Fibroblast of the aortic adventitia (primary cell): ENCODE measurements around the gene XG. TPM values are rescaled to one million over a fixed set of nuclear protein-coding genes. Genes with fewer than 3 reads are reported as not detected.
A peak's percentile ranks its signal among the peaks of the same experiment; 100 is the strongest.

ENCODE experiments used
- DNase-seq: peaks from one replicate; pipeline ENCODE4 v3.0.0-alpha.2; 2010; ENCODE audit warnings: low read depth
- H3K4me3 ChIP-seq: 2 replicates; pipeline ENCODE4 v1.5.1; 2011; ENCODE audit warnings: low read depth, mild to moderate bottlenecking, control low read depth, low read length, moderate library complexity
- total RNA-seq: library from RNA; depleted of rRNA; stranded (reverse); fragments of >200 nt; gene quantifications from 2 replicates; pipeline ENCODE4 v1.2.3, GENCODE V29; 2012; ENCODE audit warnings: low replicate concordance
- TF ChIP-seq, protein P1 (sequence below): IDR thresholded peaks from 2 replicates; pipeline ENCODE4 v1.5.1; 2011; ENCODE audit warnings: mild to moderate bottlenecking, low read length, control low read depth, inconsistent platforms; ENCODE audit not compliant: insufficient read depth

The XG gene
- total RNA-seq, 1 donor: 50.4 TPM

DNA sequence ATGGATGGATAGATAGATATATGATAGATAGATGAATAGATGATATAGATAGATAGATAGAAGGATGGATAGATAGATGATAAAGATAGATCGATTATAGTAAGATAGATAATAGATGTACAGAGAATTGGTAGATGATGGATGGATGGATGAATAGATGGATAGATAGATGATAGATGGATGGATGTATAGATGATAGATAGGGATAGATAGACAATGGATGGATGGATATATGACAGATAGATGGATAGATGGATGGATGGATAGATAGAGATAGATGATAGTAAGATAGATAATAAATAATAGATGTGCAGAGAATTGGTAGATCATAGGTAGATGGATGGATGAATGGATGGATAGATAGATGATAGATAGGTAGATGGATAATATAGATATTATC is 89.1 kb downstream of the XG start:
- TF ChIP-seq, protein P1, sequence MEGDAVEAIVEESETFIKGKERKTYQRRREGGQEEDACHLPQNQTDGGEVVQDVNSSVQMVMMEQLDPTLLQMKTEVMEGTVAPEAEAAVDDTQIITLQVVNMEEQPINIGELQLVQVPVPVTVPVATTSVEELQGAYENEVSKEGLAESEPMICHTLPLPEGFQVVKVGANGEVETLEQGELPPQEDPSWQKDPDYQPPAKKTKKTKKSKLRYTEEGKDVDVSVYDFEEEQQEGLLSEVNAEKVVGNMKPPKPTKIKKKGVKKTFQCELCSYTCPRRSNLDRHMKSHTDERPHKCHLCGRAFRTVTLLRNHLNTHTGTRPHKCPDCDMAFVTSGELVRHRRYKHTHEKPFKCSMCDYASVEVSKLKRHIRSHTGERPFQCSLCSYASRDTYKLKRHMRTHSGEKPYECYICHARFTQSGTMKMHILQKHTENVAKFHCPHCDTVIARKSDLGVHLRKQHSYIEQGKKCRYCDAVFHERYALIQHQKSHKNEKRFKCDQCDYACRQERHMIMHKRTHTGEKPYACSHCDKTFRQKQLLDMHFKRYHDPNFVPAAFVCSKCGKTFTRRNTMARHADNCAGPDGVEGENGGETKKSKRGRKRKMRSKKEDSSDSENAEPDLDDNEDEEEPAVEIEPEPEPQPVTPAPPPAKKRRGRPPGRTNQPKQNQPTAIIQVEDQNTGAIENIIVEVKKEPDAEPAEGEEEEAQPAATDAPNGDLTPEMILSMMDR: no peak
- DNase-seq: no peak
- H3K4me3 ChIP-seq: no peak overlapping the region

DNA sequence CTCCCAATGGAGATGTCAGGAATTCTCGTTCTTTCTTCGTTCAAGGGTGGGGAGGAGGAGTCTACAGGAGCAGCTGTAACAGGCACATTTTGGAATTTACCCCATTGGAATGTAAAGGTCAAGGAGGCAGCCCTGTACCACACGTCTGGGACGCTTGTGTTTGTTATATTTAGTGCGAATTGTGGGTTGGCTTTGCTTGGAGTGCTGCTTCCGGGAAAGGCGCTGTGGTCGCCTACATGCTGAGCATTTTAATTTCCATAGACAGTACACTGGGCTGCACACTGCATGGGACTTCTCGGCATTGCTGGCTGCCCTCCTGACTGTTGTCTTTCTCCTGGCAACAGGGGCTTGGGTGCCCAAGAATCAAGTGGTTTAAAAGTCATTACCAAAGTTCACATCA is 89.7 kb downstream of the XG start:
- TF ChIP-seq, protein P1: no peak
- H3K4me3 ChIP-seq: no peak overlapping the region
- no peak for DNase-seq

DNA sequence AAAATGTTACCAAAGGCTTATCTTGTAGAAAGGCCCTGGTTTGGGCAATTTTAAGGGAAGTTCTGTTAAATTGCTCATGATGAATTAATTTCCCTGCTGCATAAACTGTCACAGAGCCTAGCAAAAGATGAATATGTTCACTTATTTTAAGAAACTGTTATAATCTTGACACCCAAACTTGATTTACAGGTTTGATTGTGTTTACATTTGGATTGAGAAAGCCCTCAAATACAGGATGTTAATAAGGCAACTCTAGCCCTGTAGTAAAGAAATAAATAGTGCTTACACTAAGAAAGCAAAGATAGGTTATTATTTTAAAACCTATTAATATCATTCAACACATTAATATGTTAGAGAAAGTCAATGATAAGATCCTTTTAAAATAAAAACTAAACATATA is 95.2 kb downstream of the XG start:
- H3K4me3 ChIP-seq: no peak overlapping the region
- DNase-seq: no peak
- TF ChIP-seq, protein P1: no peak

DNA sequence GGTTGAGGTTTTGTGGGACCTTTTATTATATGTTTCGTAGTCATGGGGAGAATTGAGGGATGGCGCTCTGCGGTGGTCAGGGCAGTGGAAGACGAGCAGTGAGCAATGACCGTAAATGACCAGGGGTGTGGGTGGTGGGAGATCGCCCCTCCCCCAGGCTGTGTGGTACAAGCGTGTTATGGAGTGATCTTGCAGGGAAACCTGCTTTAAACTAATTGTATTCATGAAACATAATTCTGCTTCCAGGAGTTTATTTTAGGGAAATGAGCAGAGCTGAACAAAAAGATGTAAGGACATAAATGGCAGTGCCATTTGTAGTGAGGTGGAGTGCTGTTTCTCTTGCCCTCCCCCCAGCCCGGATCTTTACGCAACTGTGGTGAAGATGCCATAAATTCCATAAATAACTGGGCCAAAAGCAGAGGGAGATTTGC is 97.0 kb downstream of the XG start:
- H3K4me3 ChIP-seq: no peak overlapping the region
- peak; percentile 73 for DNase-seq
- TF ChIP-seq, protein P1: no peak

DNA sequence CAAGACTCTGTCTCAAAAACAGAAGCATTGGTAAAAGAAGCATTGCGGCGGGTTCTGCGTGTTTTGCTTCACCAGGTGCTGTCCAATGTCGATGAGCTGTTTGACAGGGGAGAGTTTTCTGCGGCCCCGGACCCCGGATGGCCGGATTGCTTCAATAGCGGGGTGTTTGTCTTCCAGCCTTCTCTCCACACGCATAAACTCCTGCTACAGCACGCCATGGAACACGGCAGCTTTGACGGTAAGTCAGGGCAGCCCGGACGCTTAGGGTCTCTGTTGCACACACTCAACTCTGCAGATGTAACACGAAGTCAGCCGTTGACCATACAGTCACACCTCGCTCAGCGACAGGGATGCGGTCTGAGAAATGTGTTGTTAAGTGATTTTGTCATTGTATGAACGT is 103.1 kb downstream of the XG start:
- no peak for DNase-seq
- TF ChIP-seq, protein P1: no peak

DNA sequence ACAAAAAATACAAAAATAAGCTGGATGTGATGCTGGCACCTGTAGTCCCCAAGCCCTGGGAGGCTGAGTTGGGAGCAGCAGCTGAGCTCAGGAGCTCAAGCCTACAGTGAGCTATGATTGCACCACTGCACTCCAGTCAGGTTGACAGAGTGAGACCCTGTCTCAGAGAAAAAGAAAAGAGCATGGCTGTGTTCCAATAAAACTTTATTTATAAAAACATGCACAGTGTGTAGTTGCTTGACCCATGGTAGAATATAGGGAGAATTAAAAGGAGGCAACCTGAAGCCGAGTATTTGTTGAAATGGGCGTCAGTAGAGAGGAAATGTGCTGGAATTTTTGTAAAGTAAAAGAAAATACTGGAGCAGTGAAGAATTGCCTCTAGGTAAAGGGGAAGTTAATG is 103.9 kb downstream of the XG start:
- H3K4me3 ChIP-seq: no peak overlapping the region
- TF ChIP-seq, protein P1: no peak
- no peak for DNase-seq

More for the DNA sequence above, 103.1 kb downstream of the XG start:
- no peak overlapping the region for H3K4me3 ChIP-seq

DNA sequence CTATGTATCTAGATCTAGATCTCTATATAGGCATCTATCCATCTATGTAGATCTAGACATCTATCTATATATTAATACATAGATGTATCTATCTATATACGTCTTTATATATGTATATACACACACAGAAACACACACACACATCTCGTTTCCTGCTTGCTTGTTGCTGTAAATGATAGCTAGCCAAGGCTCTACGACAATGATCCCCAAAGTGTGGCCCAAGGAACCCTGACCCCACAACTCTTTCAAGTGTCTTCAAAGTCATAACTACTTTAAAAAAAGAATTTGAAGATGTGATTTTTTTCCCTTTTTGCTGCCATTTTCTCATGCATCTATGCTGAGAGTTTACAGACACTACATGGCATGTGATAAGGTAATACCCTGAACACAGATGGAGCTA is 105.7 kb downstream of the XG start:
- TF ChIP-seq, protein P1: no peak

More for the DNA sequence above, 105.7 kb downstream of the XG start:
- H3K4me3 ChIP-seq: no peak overlapping the region
- DNase-seq: no peak
